DND-41 (cell line): ENCODE results near the gene CEP55.
A peak's percentile ranks its signal among the peaks of the same experiment; 100 is the strongest.

Source experiments
- ATAC-seq: fragments of 200-7000 bp; cut with Tn5 transposase; 3 replicates; pipeline ENCODE4 v1.9.1; 2021; ENCODE audit warnings: low read depth; ENCODE audit not compliant: insufficient read depth
- DNase-seq: peaks from one replicate; pipeline ENCODE4 v3.0.0-alpha.2; 2020
- H2AFZ ChIP-seq: 2 replicates; pipeline ENCODE4 v1.6.0; 2012; ENCODE audit warnings: low read depth, low read length
- H3K27ac ChIP-seq: 2 replicates; pipeline ENCODE4 v1.5.1; 2012; ENCODE audit warnings: low read length, inconsistent platforms
- H3K27me3 ChIP-seq: fragments of 200-600 bp; sonication (generic); 2 replicates; pipeline ENCODE4 v1.6.0; 2012; ENCODE audit warnings: low read length, mild to moderate bottlenecking, inconsistent platforms; ENCODE audit not compliant: insufficient read depth, poor library complexity
- H3K36me3 ChIP-seq: 2 replicates; pipeline ENCODE4 v1.5.1; 2012; ENCODE audit warnings: low read length, inconsistent platforms; ENCODE audit not compliant: insufficient read depth
- H3K4me1 ChIP-seq: 2 replicates; pipeline ENCODE4 v1.5.1; 2012; ENCODE audit warnings: mild to moderate bottlenecking, low read length; ENCODE audit not compliant: insufficient read depth
- H3K4me2 ChIP-seq: 2 replicates; pipeline ENCODE4 v1.6.0; 2012; ENCODE audit warnings: mild to moderate bottlenecking, moderate library complexity, low read length, inconsistent platforms; ENCODE audit not compliant: insufficient read depth
- H3K4me3 ChIP-seq, 2 experiments: fragments of 200-600 bp in 1 of 2; shearing (Covaris generic) in 1 of 2; 2 replicates each; pipeline ENCODE4 v1.5.1; 2012 to 2016; ENCODE audit warnings: inconsistent platforms in 2 of 2, low read length in 2 of 2, mild to moderate bottlenecking in 2 of 2, low read depth in 1 of 2, moderate library complexity in 1 of 2
- H3K79me2 ChIP-seq: 2 replicates; pipeline ENCODE4 v1.6.0; 2012; ENCODE audit warnings: low read length, inconsistent platforms; ENCODE audit not compliant: insufficient read depth
- H3K9ac ChIP-seq: 2 replicates; pipeline ENCODE4 v1.6.0; 2012; ENCODE audit warnings: low read depth, mild to moderate bottlenecking, inconsistent platforms, low read length, moderate library complexity
- H3K9me3 ChIP-seq: 2 replicates; pipeline ENCODE4 v1.5.1; 2012; ENCODE audit warnings: low read length, moderate library complexity, mild to moderate bottlenecking, inconsistent platforms; ENCODE audit not compliant: insufficient read depth, severe bottlenecking
- H4K20me1 ChIP-seq: 2 replicates; pipeline ENCODE4 v1.6.0; 2012; ENCODE audit warnings: low read length; ENCODE audit not compliant: insufficient read depth
- CTCF ChIP-seq: IDR thresholded peaks from 2 replicates; pipeline ENCODE4 v1.5.1; 2012; ENCODE audit warnings: borderline replicate concordance, low read length, moderate library complexity, mild to moderate bottlenecking; ENCODE audit not compliant: poor library complexity, severe bottlenecking; ENCODE audit errors: extremely low read depth
- EZH2 ChIP-seq: IDR thresholded peaks from 3 replicates; pipeline ENCODE4 v1.6.1; 2012; ENCODE audit warnings: borderline replicate concordance, low read depth, mild to moderate bottlenecking, moderate library complexity, low read length, inconsistent platforms; ENCODE audit not compliant: severe bottlenecking

The CEP55 gene

GRCh38 chr10:93501650-93502049 lies 5.2 kb downstream of the CEP55 start:
- ATAC-seq: no peak
- Histone ChIP-seq H3K4me3 (no peak overlapping the region), H3K36me3 (peaks cover 62% of the 10 kb centered on the region), H3K27ac (no peak overlapping the region), H3K9me3 (no peaks in the 10 kb centered on the region), H2AFZ (no peak overlapping the region), H4K20me1 (no peaks in the 10 kb centered on the region), H3K9ac (no peak overlapping the region), H3K4me2 (peak overlapping the region; percentile 7; the same call in 1 of the 2 replicates), H3K4me1 (peaks cover 25% of the 10 kb centered on the region), H3K79me2 (peaks cover 39% of the 10 kb centered on the region), H3K27me3 (no peaks in the 10 kb centered on the region)
- TF ChIP-seq EZH2 (no peak), CTCF (no peak)
- DNase-seq: no peak

GRCh38 chr10:93503075-93503474 lies 6.7 kb downstream of the CEP55 start:
- H3K79me2 ChIP-seq: peaks cover 27% of the 10 kb centered on the region
- no peaks in the 10 kb centered on the region for H4K20me1 ChIP-seq
- H3K4me2 ChIP-seq: no peak overlapping the region
- TF ChIP-seq EZH2 (no peak), CTCF (no peak)
- peaks cover 76% of the 10 kb centered on the region for H3K36me3 ChIP-seq
- no peaks in the 10 kb centered on the region for H3K27me3 ChIP-seq
- H3K9me3 ChIP-seq: no peaks in the 10 kb centered on the region
- H3K9ac ChIP-seq: no peak overlapping the region
- H3K4me1 ChIP-seq: peaks cover 17% of the 10 kb centered on the region
- DNase-seq (no peak), ATAC-seq (no peak)
- H3K27ac ChIP-seq: no peak overlapping the region
- no peak overlapping the region for H2AFZ ChIP-seq
- H3K4me3 ChIP-seq: no peak overlapping the region

GRCh38 chr10:93505075-93505474 lies 8.7 kb downstream of the CEP55 start:
- no peak for ATAC-seq
- H3K9ac ChIP-seq: no peak overlapping the region
- H3K4me2 ChIP-seq: no peak overlapping the region
- peaks cover 7% of the 10 kb centered on the region for H3K79me2 ChIP-seq
- H3K9me3 ChIP-seq: no peaks in the 10 kb centered on the region
- H4K20me1 ChIP-seq: no peaks in the 10 kb centered on the region
- no peaks in the 10 kb centered on the region; the same call in 1 of the 2 replicates for H3K4me1 ChIP-seq
- peaks cover 82% of the 10 kb centered on the region for H3K36me3 ChIP-seq
- H3K27me3 ChIP-seq: no peaks in the 10 kb centered on the region
- no peak for DNase-seq
- no peak overlapping the region for H3K27ac ChIP-seq
- TF ChIP-seq CTCF: no peak
- no peak for TF ChIP-seq EZH2
- H3K4me3 ChIP-seq: no peak overlapping the region
- H2AFZ ChIP-seq: no peak overlapping the region

GRCh38 chr10:93509816-93510215 lies 13.4 kb downstream of the CEP55 start:
- no peak overlapping the region for H2AFZ ChIP-seq
- DNase-seq: no peak
- no peaks in the 10 kb centered on the region for H3K27me3 ChIP-seq
- no peaks in the 10 kb centered on the region for H3K9me3 ChIP-seq
- no peak overlapping the region for H3K27ac ChIP-seq
- TF ChIP-seq EZH2: no peak
- TF ChIP-seq CTCF: no peak
- no peak overlapping the region for H3K9ac ChIP-seq
- no peaks in the 10 kb centered on the region for H3K4me1 ChIP-seq
- no peaks in the 10 kb centered on the region for H3K79me2 ChIP-seq
- peaks cover 63% of the 10 kb centered on the region for H3K36me3 ChIP-seq
- no peak overlapping the region for H3K4me3 ChIP-seq
- H4K20me1 ChIP-seq: no peaks in the 10 kb centered on the region
- ATAC-seq: no peak
- H3K4me2 ChIP-seq: no peak overlapping the region
